Neural cell (in vitro differentiated cells): ENCODE results near the gene HAGHL. TPM values are rescaled to one million over a fixed set of nuclear protein-coding genes. Genes with fewer than 3 reads are reported as not detected.
A peak's percentile ranks its signal among the peaks of the same experiment; 100 is the strongest.

Source experiments
- H2AFZ ChIP-seq: fragments of 200-600, 300-800 bp; sonication (generic), shearing (Covaris generic); 2 replicates; pipeline ENCODE4 v1.6.0; 2014; ENCODE audit warnings: low read depth, mild to moderate bottlenecking, antibody characterized with exemption, low read length, moderate library complexity
- H3F3A ChIP-seq: fragments of 200-600 bp; shearing (Covaris generic); 2 replicates; pipeline ENCODE4 v1.6.1; 2016; ENCODE audit warnings: mild to moderate bottlenecking, moderate library complexity, mixed read lengths, antibody characterized with exemption, low read length; ENCODE audit not compliant: insufficient read depth, poor library complexity, severe bottlenecking
- H3K27ac ChIP-seq: fragments of 200-600, 300-800 bp; sonication (generic), shearing (Covaris generic); 2 replicates; pipeline ENCODE4 v1.5.1; 2014; ENCODE audit warnings: mild to moderate bottlenecking, low read length, moderate library complexity
- H3K27me3 ChIP-seq: fragments of 300-800, 200-600 bp; sonication (generic), shearing (Covaris generic); 2 replicates; pipeline ENCODE4 v1.6.0; 2014; ENCODE audit warnings: mild to moderate bottlenecking, low read depth, low read length, moderate library complexity; ENCODE audit not compliant: insufficient read depth
- H3K36me3 ChIP-seq: fragments of 300-800, 200-600 bp; sonication (generic), shearing (Covaris generic); 2 replicates; pipeline ENCODE4 v1.5.1; 2014; ENCODE audit warnings: mild to moderate bottlenecking, antibody characterized with exemption, low read length, moderate library complexity; ENCODE audit not compliant: insufficient read depth
- H3K4me2 ChIP-seq: fragments of 300-800, 200-600 bp; sonication (generic), shearing (Covaris generic); 2 replicates; pipeline ENCODE4 v1.6.0; 2014; ENCODE audit warnings: mild to moderate bottlenecking, low read length
- H3K4me3 ChIP-seq: fragments of 300-800, 200-600 bp; sonication (generic), shearing (Covaris generic); 2 replicates; pipeline ENCODE4 v1.5.1; 2014; ENCODE audit warnings: mild to moderate bottlenecking, low read length, moderate library complexity
- H3K79me2 ChIP-seq: fragments of 200-600 bp; shearing (Covaris generic); replicated peaks from 2 replicates; pipeline ENCODE4 v1.6.0; 2014; ENCODE audit warnings: mild to moderate bottlenecking, low read length, moderate library complexity; ENCODE audit not compliant: insufficient read depth
- H3K9ac ChIP-seq: fragments of 300-800, 200-600 bp; sonication (generic), shearing (Covaris generic); 2 replicates; pipeline ENCODE4 v1.6.1; 2016; ENCODE audit warnings: mild to moderate bottlenecking, low read length, mixed read lengths
- H3K9me2 ChIP-seq: fragments of 200-600 bp; shearing (Covaris generic); 2 replicates; pipeline ENCODE4 v1.6.1; 2016; ENCODE audit warnings: mild to moderate bottlenecking, low read length, mixed read lengths; ENCODE audit not compliant: insufficient read depth
- H3K9me3 ChIP-seq: fragments of 200-600, 300-800 bp; sonication (generic), shearing (Covaris generic); 2 replicates; pipeline ENCODE4 v1.6.1; 2016; ENCODE audit warnings: mild to moderate bottlenecking, mixed run types, low read length, moderate library complexity, mixed read lengths
- H4K20me1 ChIP-seq: fragments of 200-600 bp; shearing (Covaris generic); 2 replicates; pipeline ENCODE4 v1.6.1; 2016; ENCODE audit warnings: mild to moderate bottlenecking, mixed run types; ENCODE audit not compliant: insufficient read depth
- EP300 ChIP-seq: fragments of 450-650 bp; conservative IDR thresholded peaks from 2 replicates; pipeline ENCODE4 v1.6.1; 2014; ENCODE audit warnings: antibody characterized with exemption, mild to moderate bottlenecking, moderate library complexity; ENCODE audit not compliant: poor library complexity, severe bottlenecking
- EZH2 ChIP-seq: fragments of 200-600, 300-800 bp; shearing (Covaris generic), sonication (generic); IDR thresholded peaks from 2 replicates; pipeline ENCODE4 v1.6.1; 2014; ENCODE audit warnings: antibody characterized with exemption, low read length, borderline replicate concordance, mild to moderate bottlenecking; ENCODE audit not compliant: insufficient read depth, poor library complexity, severe bottlenecking
- MXI1 ChIP-seq: fragments of 450-650 bp; conservative IDR thresholded peaks from 2 replicates; pipeline ENCODE4 v1.6.1; 2014; ENCODE audit warnings: antibody characterized with exemption, mild to moderate bottlenecking; ENCODE audit not compliant: poor library complexity, severe bottlenecking
- POLR2AphosphoS5 ChIP-seq: IDR thresholded peaks from 2 replicates; pipeline ENCODE4 v1.6.1; 2012
- RAD21 ChIP-seq: fragments of 450-650 bp; conservative IDR thresholded peaks from 2 replicates; pipeline ENCODE4 v1.6.1; 2014; ENCODE audit warnings: antibody characterized with exemption, mild to moderate bottlenecking, moderate library complexity
- SMC3 ChIP-seq: fragments of 450-650 bp; conservative IDR thresholded peaks from 2 replicates; pipeline ENCODE4 v1.6.1; 2014; ENCODE audit warnings: antibody characterized with exemption, mild to moderate bottlenecking, moderate library complexity; ENCODE audit not compliant: poor library complexity
- TAF1 ChIP-seq: IDR thresholded peaks from 2 replicates; pipeline ENCODE4 v1.6.1; 2012; ENCODE audit warnings: low read depth
- polyA minus RNA-seq: library from RNA; depleted of rRNA, polyadenylated mRNA; stranded (reverse); fragments of >200 nt; gene quantifications from 2 replicates; pipeline ENCODE4 v1.2.3, GENCODE V29; 2014
- polyA plus RNA-seq: library from polyadenylated mRNA; depleted of rRNA; stranded (reverse); fragments of >200 nt; gene quantifications from 2 replicates; pipeline ENCODE4 v1.2.3, GENCODE V29; 2014
- TF ChIP-seq, protein P1 (sequence below): fragments of 450-650 bp; IDR thresholded peaks from 2 replicates; pipeline ENCODE4 v1.5.1; 2014; ENCODE audit warnings: antibody characterized with exemption, mild to moderate bottlenecking, moderate library complexity; ENCODE audit not compliant: poor library complexity, severe bottlenecking
- TF ChIP-seq, protein P2 (sequence below): IDR thresholded peaks from 2 replicates; pipeline ENCODE4 v1.6.1; 2012; ENCODE audit warnings: borderline replicate concordance

HAGHL gene, protein sequence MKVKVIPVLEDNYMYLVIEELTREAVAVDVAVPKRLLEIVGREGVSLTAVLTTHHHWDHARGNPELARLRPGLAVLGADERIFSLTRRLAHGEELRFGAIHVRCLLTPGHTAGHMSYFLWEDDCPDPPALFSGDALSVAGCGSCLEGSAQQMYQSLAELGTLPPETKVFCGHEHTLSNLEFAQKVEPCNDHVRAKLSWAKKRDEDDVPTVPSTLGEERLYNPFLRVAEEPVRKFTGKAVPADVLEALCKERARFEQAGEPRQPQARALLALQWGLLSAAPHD
- 28.3 and 37.6 TPM in 2 replicates for polyA plus RNA-seq
- 5.4 and 8.0 TPM in 2 replicates for polyA minus RNA-seq

DNA sequence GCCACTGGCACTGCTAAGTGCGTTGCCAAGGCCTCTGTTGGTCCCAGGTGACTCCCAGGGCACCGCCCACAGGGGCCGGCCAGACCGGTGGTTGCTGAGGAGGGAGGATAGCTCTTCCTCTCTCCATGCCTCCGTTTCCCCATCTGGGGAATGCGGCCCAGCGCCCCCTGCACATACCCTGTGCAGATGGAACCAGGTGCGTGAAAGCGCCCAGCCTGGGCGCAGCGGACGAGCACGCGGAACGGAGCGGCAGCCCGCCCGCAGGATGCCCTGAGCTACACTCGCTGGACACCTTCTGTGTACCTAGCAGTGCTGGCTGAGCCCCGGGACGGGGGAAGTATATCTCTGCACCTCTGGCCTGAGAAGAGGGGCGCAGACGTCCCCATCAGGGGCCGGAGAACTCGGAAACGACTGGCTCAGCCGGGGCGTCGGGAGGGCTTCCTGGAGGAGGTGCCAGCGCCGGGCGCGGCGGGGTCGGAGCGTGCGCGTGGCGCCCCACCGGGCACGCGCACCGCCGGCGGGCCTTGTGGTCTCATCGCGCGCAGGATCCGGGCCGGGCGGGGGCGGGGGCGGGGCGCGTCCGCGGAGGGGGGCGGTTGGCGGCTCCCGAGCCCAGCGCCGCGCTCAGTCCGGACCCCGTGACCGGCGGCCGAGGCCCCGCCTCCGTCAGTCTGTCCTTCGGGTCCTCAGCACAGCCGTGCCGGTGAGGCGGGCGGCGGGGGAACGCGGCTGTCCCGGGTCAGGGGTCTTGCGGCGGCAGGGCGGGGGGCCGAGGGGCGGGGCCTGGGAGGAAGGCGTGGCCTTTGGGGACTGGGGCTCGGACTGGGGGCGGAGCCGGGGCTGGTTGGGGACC is at the start of gene HAGHL, which contains the start of gene CCDC78:
HAGHL (plus strand) TSS at position 669 of the 853 bp plus-strand sequence. CDS start 404 bp downstream, outside the sequence.
CCDC78 (minus strand) TSS at position 6 of the 853 bp plus-strand sequence. CDS start 76 bp downstream, outside the sequence.
- no peaks in the 10 kb centered on the region for H3F3A ChIP-seq
- H3K4me2 ChIP-seq: peak within 1 kb of the TSS; percentile 86
- peak within 1 kb of the TSS; percentile 83 for H3K4me3 ChIP-seq
- H3K9ac ChIP-seq: peak within 1 kb of the TSS; percentile 68
- H3K79me2 ChIP-seq: no peaks in the 10 kb centered on the region
- H3K36me3 ChIP-seq: no peaks in the 10 kb centered on the region
- no peaks in the 10 kb centered on the region for H4K20me1 ChIP-seq
- no peaks in the 10 kb centered on the region for H3K9me3 ChIP-seq
- TF ChIP-seq POLR2AphosphoS5: no peak
- no peak for TF ChIP-seq EZH2
- no peak for TF ChIP-seq EP300
- TF ChIP-seq, protein P1, sequence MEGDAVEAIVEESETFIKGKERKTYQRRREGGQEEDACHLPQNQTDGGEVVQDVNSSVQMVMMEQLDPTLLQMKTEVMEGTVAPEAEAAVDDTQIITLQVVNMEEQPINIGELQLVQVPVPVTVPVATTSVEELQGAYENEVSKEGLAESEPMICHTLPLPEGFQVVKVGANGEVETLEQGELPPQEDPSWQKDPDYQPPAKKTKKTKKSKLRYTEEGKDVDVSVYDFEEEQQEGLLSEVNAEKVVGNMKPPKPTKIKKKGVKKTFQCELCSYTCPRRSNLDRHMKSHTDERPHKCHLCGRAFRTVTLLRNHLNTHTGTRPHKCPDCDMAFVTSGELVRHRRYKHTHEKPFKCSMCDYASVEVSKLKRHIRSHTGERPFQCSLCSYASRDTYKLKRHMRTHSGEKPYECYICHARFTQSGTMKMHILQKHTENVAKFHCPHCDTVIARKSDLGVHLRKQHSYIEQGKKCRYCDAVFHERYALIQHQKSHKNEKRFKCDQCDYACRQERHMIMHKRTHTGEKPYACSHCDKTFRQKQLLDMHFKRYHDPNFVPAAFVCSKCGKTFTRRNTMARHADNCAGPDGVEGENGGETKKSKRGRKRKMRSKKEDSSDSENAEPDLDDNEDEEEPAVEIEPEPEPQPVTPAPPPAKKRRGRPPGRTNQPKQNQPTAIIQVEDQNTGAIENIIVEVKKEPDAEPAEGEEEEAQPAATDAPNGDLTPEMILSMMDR: no peak
- no peak for TF ChIP-seq MXI1
- no peak for TF ChIP-seq RAD21
- TF ChIP-seq TAF1: no peak
- TF ChIP-seq, protein P2, sequence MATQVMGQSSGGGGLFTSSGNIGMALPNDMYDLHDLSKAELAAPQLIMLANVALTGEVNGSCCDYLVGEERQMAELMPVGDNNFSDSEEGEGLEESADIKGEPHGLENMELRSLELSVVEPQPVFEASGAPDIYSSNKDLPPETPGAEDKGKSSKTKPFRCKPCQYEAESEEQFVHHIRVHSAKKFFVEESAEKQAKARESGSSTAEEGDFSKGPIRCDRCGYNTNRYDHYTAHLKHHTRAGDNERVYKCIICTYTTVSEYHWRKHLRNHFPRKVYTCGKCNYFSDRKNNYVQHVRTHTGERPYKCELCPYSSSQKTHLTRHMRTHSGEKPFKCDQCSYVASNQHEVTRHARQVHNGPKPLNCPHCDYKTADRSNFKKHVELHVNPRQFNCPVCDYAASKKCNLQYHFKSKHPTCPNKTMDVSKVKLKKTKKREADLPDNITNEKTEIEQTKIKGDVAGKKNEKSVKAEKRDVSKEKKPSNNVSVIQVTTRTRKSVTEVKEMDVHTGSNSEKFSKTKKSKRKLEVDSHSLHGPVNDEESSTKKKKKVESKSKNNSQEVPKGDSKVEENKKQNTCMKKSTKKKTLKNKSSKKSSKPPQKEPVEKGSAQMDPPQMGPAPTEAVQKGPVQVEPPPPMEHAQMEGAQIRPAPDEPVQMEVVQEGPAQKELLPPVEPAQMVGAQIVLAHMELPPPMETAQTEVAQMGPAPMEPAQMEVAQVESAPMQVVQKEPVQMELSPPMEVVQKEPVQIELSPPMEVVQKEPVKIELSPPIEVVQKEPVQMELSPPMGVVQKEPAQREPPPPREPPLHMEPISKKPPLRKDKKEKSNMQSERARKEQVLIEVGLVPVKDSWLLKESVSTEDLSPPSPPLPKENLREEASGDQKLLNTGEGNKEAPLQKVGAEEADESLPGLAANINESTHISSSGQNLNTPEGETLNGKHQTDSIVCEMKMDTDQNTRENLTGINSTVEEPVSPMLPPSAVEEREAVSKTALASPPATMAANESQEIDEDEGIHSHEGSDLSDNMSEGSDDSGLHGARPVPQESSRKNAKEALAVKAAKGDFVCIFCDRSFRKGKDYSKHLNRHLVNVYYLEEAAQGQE: no peak
- TF ChIP-seq SMC3: no peak
- no peak within 1 kb of the TSS for H2AFZ ChIP-seq
- H3K27ac ChIP-seq: no peak within 1 kb of the TSS
- H3K27me3 ChIP-seq: peaks cover 7% of the 10 kb centered on the region
- H3K9me2 ChIP-seq: no peaks in the 10 kb centered on the region
